PFSK-1 (cell line): ENCODE data around the gene DGCR2.

ENCODE experiments used
- FOXP2 ChIP-seq: optimal IDR thresholded peaks from 2 replicates; pipeline ENCODE3; 2011; ENCODE audit warnings: borderline replicate concordance, control low read depth, inconsistent platforms; ENCODE audit not compliant: insufficient read depth; ENCODE audit errors: extremely low read length, extremely low read depth
- POLR2AphosphoS5 ChIP-seq: IDR thresholded peaks from 2 replicates; pipeline ENCODE4 v1.6.1; 2012; ENCODE audit warnings: low read depth, mild to moderate bottlenecking, control low read depth, low read length, moderate library complexity
- REST ChIP-seq, 2 experiments: IDR thresholded peaks; 2 replicates each; pipeline versions ENCODE4 v1.6.1 to v1.8.0; 2011 to 2012; ENCODE audit warnings: low read depth in 2 of 2, low read length in 2 of 2, control low read depth in 1 of 2, inconsistent platforms in 1 of 2, mild to moderate bottlenecking in 1 of 2, moderate library complexity in 1 of 2; ENCODE audit not compliant: insufficient read depth in 1 of 2
- SIN3A ChIP-seq: IDR thresholded peaks from 2 replicates; pipeline ENCODE4 v1.6.1; 2012; ENCODE audit warnings: mild to moderate bottlenecking, low read length, moderate library complexity, borderline replicate concordance; ENCODE audit not compliant: insufficient read depth
- TAF1 ChIP-seq: IDR thresholded peaks from 2 replicates; pipeline ENCODE4 v1.6.1; 2012; ENCODE audit warnings: low read length, control low read depth, borderline replicate concordance; ENCODE audit not compliant: insufficient read depth

DGCR2 gene

GRCh38 chr22:19118329-19118880, 3.8 kb downstream of the DGCR2 start:
- no peak for TF ChIP-seq POLR2AphosphoS5
- TF ChIP-seq TAF1 = no peak
- no peak for TF ChIP-seq FOXP2
- no peak for TF ChIP-seq SIN3A
- no peak for TF ChIP-seq REST (IDR thresholded peaks at IDR 0.05; ENCODE audit: insufficient read depth in 1 of 2, low read depth in 2 of 2, low read length in 2 of 2)

- TF ChIP-seq TAF1 (no peak), POLR2AphosphoS5 (no peak)
These were observed 5.1 kb downstream of the DGCR2 start for GRCh38 chr22:19117111-19117512.

- no peak for TF ChIP-seq REST (IDR thresholded peaks at IDR 0.05; ENCODE audit: insufficient read depth in 1 of 2, low read depth in 2 of 2, low read length in 2 of 2)
- no peak for TF ChIP-seq TAF1
- no peak for TF ChIP-seq FOXP2
- no peak for TF ChIP-seq POLR2AphosphoS5
These were observed 6.6 kb downstream of the DGCR2 start for GRCh38 chr22:19115628-19116027.

- TF ChIP-seq POLR2AphosphoS5 (no peak), SIN3A (no peak), TAF1 (no peak), FOXP2 (no peak), REST (IDR thresholded peaks at IDR 0.05; ENCODE audit: insufficient read depth in 1 of 2, low read depth in 2 of 2, low read length in 2 of 2) (no peak)
These were observed 7.1 kb downstream of the DGCR2 start for GRCh38 chr22:19114984-19115552.

- TF ChIP-seq SIN3A = no peak
- TF ChIP-seq POLR2AphosphoS5 = no peak
- TF ChIP-seq FOXP2 = no peak
- TF ChIP-seq REST (IDR thresholded peaks at IDR 0.05; ENCODE audit: insufficient read depth in 1 of 2, low read depth in 2 of 2, low read length in 2 of 2) = no peak
- no peak for TF ChIP-seq TAF1
These were observed 8.8 kb downstream of the DGCR2 start for GRCh38 chr22:19113429-19113828.
